PC-9 (cell line): Measurements from ENCODE around the gene TELO2.

ENCODE experiments used
- EZH2 ChIP-seq: fragments of 200-600 bp; sonication (generic); IDR thresholded peaks from 2 replicates; pipeline ENCODE4 v1.8.0; 2017; ENCODE audit warnings: antibody characterized with exemption, low read depth
- TF ChIP-seq, protein P1 (sequence below): fragments of 200-600 bp; sonication (generic); conservative IDR thresholded peaks from 2 replicates; pipeline ENCODE4 v1.6.1; 2017; ENCODE audit warnings: mixed run types, antibody characterized with exemption, mild to moderate bottlenecking, moderate library complexity

DNA sequence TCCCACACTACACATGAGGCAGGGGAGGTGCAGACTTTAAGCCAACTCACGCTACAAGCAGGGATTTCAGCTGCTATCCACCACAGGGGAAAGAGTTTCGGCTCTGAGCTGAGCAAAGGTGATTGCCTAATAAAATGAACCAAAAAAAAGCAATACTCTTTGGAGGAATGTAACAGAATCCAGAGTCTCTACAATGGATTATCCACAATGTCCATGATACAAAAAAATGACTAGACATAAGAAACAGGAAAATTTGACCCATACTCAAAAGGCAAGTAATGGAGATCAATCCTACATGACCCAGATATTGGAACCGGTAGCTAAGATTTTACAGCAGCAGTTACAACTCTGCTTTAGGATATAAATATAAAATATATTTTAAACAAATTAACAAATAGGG is 21.3 kb downstream of the TELO2 start:
- TF ChIP-seq, protein P1, sequence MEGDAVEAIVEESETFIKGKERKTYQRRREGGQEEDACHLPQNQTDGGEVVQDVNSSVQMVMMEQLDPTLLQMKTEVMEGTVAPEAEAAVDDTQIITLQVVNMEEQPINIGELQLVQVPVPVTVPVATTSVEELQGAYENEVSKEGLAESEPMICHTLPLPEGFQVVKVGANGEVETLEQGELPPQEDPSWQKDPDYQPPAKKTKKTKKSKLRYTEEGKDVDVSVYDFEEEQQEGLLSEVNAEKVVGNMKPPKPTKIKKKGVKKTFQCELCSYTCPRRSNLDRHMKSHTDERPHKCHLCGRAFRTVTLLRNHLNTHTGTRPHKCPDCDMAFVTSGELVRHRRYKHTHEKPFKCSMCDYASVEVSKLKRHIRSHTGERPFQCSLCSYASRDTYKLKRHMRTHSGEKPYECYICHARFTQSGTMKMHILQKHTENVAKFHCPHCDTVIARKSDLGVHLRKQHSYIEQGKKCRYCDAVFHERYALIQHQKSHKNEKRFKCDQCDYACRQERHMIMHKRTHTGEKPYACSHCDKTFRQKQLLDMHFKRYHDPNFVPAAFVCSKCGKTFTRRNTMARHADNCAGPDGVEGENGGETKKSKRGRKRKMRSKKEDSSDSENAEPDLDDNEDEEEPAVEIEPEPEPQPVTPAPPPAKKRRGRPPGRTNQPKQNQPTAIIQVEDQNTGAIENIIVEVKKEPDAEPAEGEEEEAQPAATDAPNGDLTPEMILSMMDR, result no peak
- no peak for TF ChIP-seq EZH2
